ENCODE data around the gene PIWIL4. TPM values are rescaled to one million over a fixed set of nuclear protein-coding genes. Genes with fewer than 3 reads are reported as not detected.

The PIWIL4 gene
- total RNA-seq, 3 donors from 2014 or later, result 4.8 to 6.7 (median 5.6) TPM

DNA sequence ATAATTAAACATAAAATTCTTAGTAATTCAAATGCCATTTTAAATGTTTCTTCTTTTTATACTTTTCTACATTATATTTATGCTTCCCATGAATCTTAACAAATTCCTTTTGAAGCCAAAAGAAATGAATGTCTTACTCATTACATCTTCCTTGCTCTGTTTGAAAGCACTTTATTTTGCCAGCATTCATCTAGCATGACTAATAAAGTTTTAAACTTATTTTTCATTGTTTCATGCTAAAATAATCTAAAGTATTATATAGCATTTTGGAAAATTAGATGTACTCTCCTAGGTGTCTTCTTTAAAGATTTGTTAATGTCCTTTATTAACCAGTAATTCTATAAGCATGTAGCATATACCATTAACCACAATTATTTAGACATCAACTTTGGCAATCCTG lies 9.7 kb upstream of the PIWIL4 start:
- Histone ChIP-seq H3K36me3 (no peaks in the 10 kb centered on the region), H3K27ac (no peak overlapping the region), H3K27me3 (no peaks in the 10 kb centered on the region), H3K9me3 (no peaks in the 10 kb centered on the region), H3K4me1 (no peaks in the 10 kb centered on the region), H3K4me3 (no peak overlapping the region)
- intact Hi-C loops (cut with DNase I; ENCODE audit: low total_unique reads), result loop anchor here (10.0 kb wide), 1 partner anchor 1777 kb away; no protein-coding TSS in a partner anchor
- TF ChIP-seq POLR2AphosphoS5 (IDR thresholded peaks at IDR 0.05), result no peak
- no peak for TF ChIP-seq POLR2A (IDR thresholded peaks at IDR 0.05)
- TF ChIP-seq, protein P1, sequence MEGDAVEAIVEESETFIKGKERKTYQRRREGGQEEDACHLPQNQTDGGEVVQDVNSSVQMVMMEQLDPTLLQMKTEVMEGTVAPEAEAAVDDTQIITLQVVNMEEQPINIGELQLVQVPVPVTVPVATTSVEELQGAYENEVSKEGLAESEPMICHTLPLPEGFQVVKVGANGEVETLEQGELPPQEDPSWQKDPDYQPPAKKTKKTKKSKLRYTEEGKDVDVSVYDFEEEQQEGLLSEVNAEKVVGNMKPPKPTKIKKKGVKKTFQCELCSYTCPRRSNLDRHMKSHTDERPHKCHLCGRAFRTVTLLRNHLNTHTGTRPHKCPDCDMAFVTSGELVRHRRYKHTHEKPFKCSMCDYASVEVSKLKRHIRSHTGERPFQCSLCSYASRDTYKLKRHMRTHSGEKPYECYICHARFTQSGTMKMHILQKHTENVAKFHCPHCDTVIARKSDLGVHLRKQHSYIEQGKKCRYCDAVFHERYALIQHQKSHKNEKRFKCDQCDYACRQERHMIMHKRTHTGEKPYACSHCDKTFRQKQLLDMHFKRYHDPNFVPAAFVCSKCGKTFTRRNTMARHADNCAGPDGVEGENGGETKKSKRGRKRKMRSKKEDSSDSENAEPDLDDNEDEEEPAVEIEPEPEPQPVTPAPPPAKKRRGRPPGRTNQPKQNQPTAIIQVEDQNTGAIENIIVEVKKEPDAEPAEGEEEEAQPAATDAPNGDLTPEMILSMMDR (IDR thresholded peaks at IDR 0.05), result no peak
- no peak for DNase-seq (ENCODE audit: low spot score in 2 of 2)

DNA sequence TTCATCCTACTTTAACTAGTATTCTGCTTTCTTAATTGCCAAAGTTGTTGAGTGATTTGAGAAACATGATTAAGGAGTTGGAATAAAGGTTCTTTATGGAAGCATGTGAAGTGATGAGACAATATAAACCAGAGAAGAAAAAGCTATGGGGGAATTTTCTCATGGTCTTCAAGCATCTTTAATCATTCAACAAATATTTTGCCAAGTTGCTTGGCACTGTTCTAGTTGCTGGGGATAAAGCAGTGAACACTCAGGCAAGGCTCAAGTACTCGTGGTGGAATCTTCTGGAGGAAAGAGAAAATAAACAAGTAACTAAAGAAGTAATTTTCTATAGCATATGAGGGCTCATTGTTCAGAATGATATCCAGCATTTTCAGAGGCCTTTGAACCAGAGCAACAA lies 9.2 kb upstream of the PIWIL4 start:
- DNase-seq (ENCODE audit: low spot score in 2 of 2), result no peak
- intact Hi-C loops (cut with DNase I; ENCODE audit: low total_unique reads), result loop anchor here (10.0 kb wide), 1 partner anchor 1777 kb away; no protein-coding TSS in a partner anchor
- TF ChIP-seq POLR2AphosphoS5 (IDR thresholded peaks at IDR 0.05) (no peak), POLR2A (IDR thresholded peaks at IDR 0.05) (no peak)
- TF ChIP-seq, protein P1 (IDR thresholded peaks at IDR 0.05), result no peak
- H3K4me3 ChIP-seq, result no peak overlapping the region
- no peaks in the 10 kb centered on the region for H3K9me3 ChIP-seq
- no peaks in the 10 kb centered on the region for H3K27me3 ChIP-seq
- H3K4me1 ChIP-seq, result no peaks in the 10 kb centered on the region
- H3K27ac ChIP-seq, result no peak overlapping the region
- H3K36me3 ChIP-seq, result no peaks in the 10 kb centered on the region

DNA sequence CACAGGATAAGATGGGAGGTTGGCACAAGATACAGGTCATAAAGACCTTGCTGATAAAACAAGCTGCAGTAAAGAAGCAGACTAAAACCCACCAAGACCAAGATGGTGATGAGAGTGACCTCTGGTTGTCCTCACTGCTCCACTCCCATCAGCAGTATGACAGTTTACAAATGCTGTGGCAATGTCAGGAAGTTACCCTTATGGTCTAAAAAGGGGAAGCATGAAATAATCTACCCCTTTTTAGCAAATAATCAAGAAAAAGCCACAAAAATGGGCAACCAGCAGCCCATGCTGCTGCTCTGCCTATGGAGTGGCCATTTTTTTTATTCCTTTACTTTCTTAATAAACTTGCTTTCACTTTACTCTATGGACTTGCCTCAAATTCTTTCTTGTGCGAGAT lies 8.7 kb upstream of the PIWIL4 start:
- no peaks in the 10 kb centered on the region for H3K4me1 ChIP-seq

GRCh38 chr11:94558932-94559331 lies 8.2 kb upstream of the PIWIL4 start:
- no peak overlapping the region for H3K27ac ChIP-seq
- TF ChIP-seq, protein P1 (IDR thresholded peaks at IDR 0.05), result no peak
- TF ChIP-seq POLR2AphosphoS5 (IDR thresholded peaks at IDR 0.05) (no peak), POLR2A (IDR thresholded peaks at IDR 0.05) (no peak)
- no peaks in the 10 kb centered on the region for H3K9me3 ChIP-seq
- DNase-seq (ENCODE audit: low spot score in 2 of 2), result no peak
- H3K27me3 ChIP-seq, result no peaks in the 10 kb centered on the region
- no peaks in the 10 kb centered on the region for H3K4me1 ChIP-seq
- intact Hi-C loops (cut with DNase I; ENCODE audit: low total_unique reads), result loop anchor here (10.0 kb wide), 1 partner anchor 1776 kb away; no protein-coding TSS in a partner anchor
- no peak overlapping the region for H3K4me3 ChIP-seq
- no peaks in the 10 kb centered on the region for H3K36me3 ChIP-seq

More for the DNA sequence above, 8.7 kb upstream of the PIWIL4 start:
- DNase-seq (ENCODE audit: low spot score in 2 of 2), result no peak
- H3K27me3 ChIP-seq, result no peaks in the 10 kb centered on the region
- intact Hi-C loops (cut with DNase I; ENCODE audit: low total_unique reads), result loop anchor here (10.0 kb wide), 1 partner anchor 1776 kb away; no protein-coding TSS in a partner anchor
- TF ChIP-seq, protein P1 (IDR thresholded peaks at IDR 0.05), result no peak
- TF ChIP-seq POLR2A (IDR thresholded peaks at IDR 0.05) (no peak), POLR2AphosphoS5 (IDR thresholded peaks at IDR 0.05) (no peak)
- H3K9me3 ChIP-seq, result no peaks in the 10 kb centered on the region
- no peak overlapping the region for H3K27ac ChIP-seq
- no peak overlapping the region for H3K4me3 ChIP-seq
- H3K36me3 ChIP-seq, result no peaks in the 10 kb centered on the region

DNA sequence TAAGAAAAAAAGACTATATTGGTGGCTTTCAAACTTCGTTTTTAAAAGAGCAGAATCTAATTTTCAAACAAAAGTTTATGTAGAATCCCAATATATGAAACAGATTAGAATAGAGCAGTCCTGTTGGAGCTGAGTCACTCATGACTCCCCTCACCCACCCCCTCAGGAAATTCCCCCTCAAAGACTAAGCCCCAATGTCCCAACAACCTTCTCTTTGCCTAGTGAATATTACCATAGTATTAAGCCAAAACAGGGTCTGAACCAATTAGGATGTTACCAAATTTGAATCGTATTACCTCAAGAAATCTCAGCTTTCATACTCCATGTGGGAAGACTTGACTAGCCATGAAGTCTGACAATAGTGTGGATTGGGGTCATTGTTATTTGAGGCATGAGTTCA lies 7.8 kb upstream of the PIWIL4 start:
- Histone ChIP-seq H3K27ac (no peak overlapping the region), H3K36me3 (no peaks in the 10 kb centered on the region), H3K27me3 (no peaks in the 10 kb centered on the region), H3K4me1 (no peaks in the 10 kb centered on the region), H3K9me3 (no peaks in the 10 kb centered on the region), H3K4me3 (no peak overlapping the region)
- DNase-seq (ENCODE audit: low spot score in 2 of 2), result no peak
- intact Hi-C loops (cut with DNase I; ENCODE audit: low total_unique reads), result loop anchor here (10.0 kb wide), 1 partner anchor 1775 kb away; no protein-coding TSS in a partner anchor
- TF ChIP-seq POLR2AphosphoS5 (IDR thresholded peaks at IDR 0.05) (no peak), POLR2A (IDR thresholded peaks at IDR 0.05) (no peak)
- TF ChIP-seq, protein P1 (IDR thresholded peaks at IDR 0.05), result no peak

All from breast epithelium (tissue), 4 donors.